Duodenal mucosa (tissue), 2 donors: ENCODE measurements around the gene TMEM158.

ENCODE experiments used
- H3K27ac ChIP-seq: one replicate; pipeline ENCODE4 v1.7.0; 2013; ENCODE audit warnings: low read depth, low read length
- H3K27me3 ChIP-seq, 2 donors: one replicate each; pipeline ENCODE4 v1.7.0; 2013; ENCODE audit warnings: low read length in 2 of 2, control low read depth in 1 of 2; ENCODE audit not compliant: insufficient read depth in 2 of 2, control insufficient read depth in 1 of 2
- H3K36me3 ChIP-seq, 2 donors: one replicate each; pipeline ENCODE4 v1.7.0; 2013; ENCODE audit warnings: low read length in 2 of 2, control low read depth in 1 of 2; ENCODE audit not compliant: insufficient read depth in 2 of 2, control insufficient read depth in 1 of 2
- H3K4me1 ChIP-seq, 2 donors: one replicate each; pipeline ENCODE4 v1.7.0; 2013; ENCODE audit warnings: low read length in 2 of 2, control low read depth in 1 of 2; ENCODE audit not compliant: insufficient read depth in 2 of 2, control insufficient read depth in 1 of 2
- H3K4me3 ChIP-seq, 2 donors: one replicate each; pipeline ENCODE4 v1.7.0; 2013; ENCODE audit warnings: low read length in 2 of 2, low read depth in 1 of 2
- H3K9ac ChIP-seq, 2 donors: one replicate each; pipeline ENCODE4 v1.7.0; 2013; ENCODE audit warnings: low read length in 2 of 2, low read depth in 1 of 2
- H3K9me3 ChIP-seq, 2 donors: one replicate each; pipeline ENCODE4 v1.7.0; 2013; ENCODE audit warnings: low read length in 2 of 2, control low read depth in 1 of 2; ENCODE audit not compliant: control insufficient read depth in 1 of 2

Gene TMEM158

GRCh38 chr3:45216021-45216609 is 10.0 kb downstream of the TMEM158 start:
- H3K36me3 ChIP-seq, result no peaks in the 10 kb centered on the region
- H3K27me3 ChIP-seq, result peaks cover 3 to 6% of the 10 kb centered on the region in 2 donors
- H3K9me3 ChIP-seq, result no peaks in the 10 kb centered on the region
- H3K4me3 ChIP-seq, result no peak overlapping the region
- no peak overlapping the region for H3K27ac ChIP-seq
- H3K4me1 ChIP-seq, result peaks cover 0 to 2% of the 10 kb centered on the region in 2 donors
- no peak overlapping the region for H3K9ac ChIP-seq

DNA sequence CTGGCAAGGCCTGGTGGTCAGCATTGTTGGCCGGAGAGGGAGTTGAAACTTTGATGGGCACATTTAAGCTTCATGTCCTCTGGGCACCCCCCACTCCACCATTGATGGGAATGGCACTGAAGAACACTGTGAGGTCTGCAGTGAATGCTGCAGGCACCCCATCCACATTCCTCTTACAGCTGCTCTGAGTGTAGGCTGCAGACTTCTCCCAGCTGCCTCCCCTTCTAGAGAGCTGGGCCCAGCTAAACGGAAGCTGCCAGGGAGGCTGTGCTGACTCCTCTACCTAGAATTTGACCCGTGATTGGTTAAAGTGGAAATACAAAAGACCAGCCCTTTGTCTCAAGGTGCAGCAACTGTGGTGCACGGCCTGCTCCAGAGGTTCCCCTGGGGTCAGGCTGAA is 10.6 kb downstream of the TMEM158 start:
- H3K9me3 ChIP-seq, result no peaks in the 10 kb centered on the region
- H3K27me3 ChIP-seq, result peaks cover 3 to 6% of the 10 kb centered on the region in 2 donors
- peaks cover 5 to 9% of the 10 kb centered on the region in 2 donors for H3K4me1 ChIP-seq
- H3K9ac ChIP-seq, result no peak overlapping the region
- H3K36me3 ChIP-seq, result no peaks in the 10 kb centered on the region
- H3K27ac ChIP-seq, result no peak overlapping the region
- H3K4me3 ChIP-seq, result no peak overlapping the region

DNA sequence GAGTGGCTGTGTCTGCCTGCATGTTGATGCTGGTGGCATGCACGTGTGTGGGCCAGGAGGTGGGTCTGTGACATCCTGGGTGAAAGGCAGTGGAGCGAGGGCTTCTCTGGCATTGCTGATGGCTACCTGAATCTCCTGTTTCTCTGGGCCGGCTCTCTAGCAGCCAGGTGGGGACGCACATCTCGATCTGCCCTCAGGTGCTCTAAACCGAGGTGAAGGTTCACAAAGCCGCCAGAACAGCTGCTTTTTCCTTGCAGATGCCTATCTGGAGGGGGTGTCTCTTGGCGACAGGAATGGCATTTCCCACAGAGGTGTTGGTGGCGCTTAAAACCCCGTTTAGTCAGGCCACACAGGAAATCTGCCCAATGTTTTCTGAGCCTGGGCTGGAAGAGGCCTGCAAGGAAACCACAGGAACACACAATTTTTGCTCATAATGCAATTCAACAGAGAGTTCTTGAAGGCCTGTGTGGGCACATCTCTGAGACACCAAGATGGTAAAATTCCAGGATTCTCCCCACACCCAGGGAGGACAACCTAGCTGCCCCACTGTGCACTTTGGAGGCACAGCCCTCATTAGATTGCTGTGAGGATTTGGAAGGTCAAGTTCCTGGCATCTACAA is 11.9 kb downstream of the TMEM158 start:
- Histone ChIP-seq H3K36me3 (no peaks in the 10 kb centered on the region), H3K4me1 (peaks cover 7 to 11% of the 10 kb centered on the region in 2 donors), H3K27ac (no peak overlapping the region), H3K9ac (no peak overlapping the region), H3K27me3 (peaks cover 0 to 6% of the 10 kb centered on the region in 2 donors), H3K9me3 (no peaks in the 10 kb centered on the region), H3K4me3 (no peak overlapping the region)

- H3K4me3 ChIP-seq, result no peak overlapping the region
- H3K27me3 ChIP-seq, result peaks cover 0 to 6% of the 10 kb centered on the region in 2 donors
- H3K4me1 ChIP-seq, result peaks cover 7 to 11% of the 10 kb centered on the region in 2 donors
- no peak overlapping the region for H3K27ac ChIP-seq
- no peaks in the 10 kb centered on the region for H3K36me3 ChIP-seq
- no peak overlapping the region for H3K9ac ChIP-seq
- H3K9me3 ChIP-seq, result no peaks in the 10 kb centered on the region
These were observed 14.0 kb downstream of the TMEM158 start for GRCh38 chr3:45212095-45212468.

DNA sequence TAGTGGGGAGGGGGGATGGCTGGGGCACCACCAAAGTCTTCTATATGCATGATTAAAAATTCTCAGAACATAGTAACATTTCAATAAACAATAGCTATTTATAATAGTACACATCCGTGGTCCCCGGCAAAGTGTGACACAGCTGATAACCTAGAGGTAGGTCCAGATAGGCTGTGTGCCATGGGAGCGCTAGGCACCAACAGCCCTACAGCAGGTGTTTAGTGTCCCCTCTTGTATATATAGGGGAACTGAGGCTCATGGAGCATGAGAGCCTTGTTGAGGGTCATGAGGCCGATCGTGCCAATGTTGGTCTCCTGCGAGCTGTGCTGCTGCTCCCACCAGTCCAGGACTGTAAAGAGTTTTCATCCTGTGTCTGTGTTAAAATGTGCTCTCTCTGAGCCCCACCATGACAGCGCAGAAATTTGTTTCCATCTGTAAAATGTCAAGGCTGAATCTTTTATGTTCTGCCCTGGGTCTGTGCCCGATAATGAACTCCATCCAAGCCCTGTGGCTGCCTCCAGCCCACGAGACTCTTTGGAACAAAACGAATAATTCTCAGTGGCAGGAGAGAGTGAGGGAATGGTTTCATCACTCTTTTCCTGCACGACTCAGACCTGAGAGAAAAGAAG is 14.5 kb downstream of the TMEM158 start:
- Histone ChIP-seq H3K27ac (no peak overlapping the region), H3K36me3 (no peaks in the 10 kb centered on the region), H3K9ac (no peak overlapping the region), H3K4me1 (peaks cover 7 to 11% of the 10 kb centered on the region in 2 donors), H3K4me3 (no peak overlapping the region), H3K9me3 (no peaks in the 10 kb centered on the region), H3K27me3 (peaks cover 0 to 6% of the 10 kb centered on the region in 2 donors)

DNA sequence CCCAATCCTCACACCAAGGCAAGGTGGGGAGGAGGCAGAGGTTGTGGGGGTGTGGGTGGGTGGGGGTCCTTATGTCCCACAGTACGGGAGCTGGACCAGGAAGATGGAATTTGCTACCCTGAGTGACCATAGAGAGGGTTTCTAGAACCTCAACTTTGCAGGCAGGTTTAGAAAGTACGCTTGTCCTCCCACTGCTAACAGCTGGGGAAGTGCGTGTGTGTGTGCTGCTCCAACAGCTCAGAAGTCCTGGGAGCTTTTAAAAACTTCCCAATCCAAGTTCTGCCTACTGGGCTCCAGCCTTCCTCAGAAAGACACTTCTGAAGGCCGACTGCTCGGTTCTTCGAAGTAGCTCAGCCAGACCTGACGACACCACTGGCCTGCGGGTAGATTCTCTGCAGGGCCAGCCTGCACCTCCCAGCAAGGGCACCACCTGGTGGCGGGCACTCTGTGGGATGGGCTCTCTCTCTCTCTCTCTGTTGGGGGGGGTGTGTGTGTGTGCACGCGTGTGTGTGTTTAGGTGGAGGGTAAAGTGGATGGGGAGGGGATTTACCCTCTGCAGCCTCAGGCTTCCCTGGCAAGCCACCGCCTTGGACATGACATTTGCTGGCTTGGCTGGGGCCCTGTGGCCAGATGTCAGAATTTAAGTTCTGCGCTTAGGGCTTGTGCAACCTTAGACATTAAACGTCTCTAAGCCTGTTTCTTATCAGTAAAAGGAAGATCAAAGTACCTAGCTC is 15.6 kb downstream of the TMEM158 start:
- no peaks in the 10 kb centered on the region for H3K9me3 ChIP-seq
- H3K27me3 ChIP-seq, result peaks cover 0 to 6% of the 10 kb centered on the region in 2 donors
- peaks cover 7 to 11% of the 10 kb centered on the region in 2 donors for H3K4me1 ChIP-seq
- no peak overlapping the region for H3K9ac ChIP-seq
- H3K4me3 ChIP-seq, result no peak overlapping the region
- no peaks in the 10 kb centered on the region for H3K36me3 ChIP-seq
- H3K27ac ChIP-seq, result no peak overlapping the region

DNA sequence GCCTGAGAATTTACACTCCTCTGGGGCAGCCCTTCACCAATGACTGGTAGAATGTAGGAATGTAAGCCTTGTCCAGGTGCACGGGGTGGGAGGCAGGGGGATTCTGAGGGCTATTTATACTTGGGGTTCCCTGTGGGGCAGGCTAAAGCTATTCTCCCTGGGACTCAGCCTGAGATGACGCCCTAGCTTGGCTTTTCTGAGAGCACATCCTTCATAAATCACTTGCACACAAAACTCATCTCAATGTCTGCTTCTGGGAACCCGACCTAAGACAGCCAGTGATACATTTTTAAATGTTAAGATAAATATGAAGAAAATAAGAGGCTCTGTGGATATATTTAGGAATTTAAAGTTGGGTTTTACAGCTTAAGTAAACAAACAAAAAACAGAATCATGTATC is 16.6 kb downstream of the TMEM158 start:
- Histone ChIP-seq H3K27ac (no peak overlapping the region), H3K9ac (no peak overlapping the region), H3K4me3 (no peak overlapping the region), H3K4me1 (peaks cover 7 to 11% of the 10 kb centered on the region in 2 donors), H3K27me3 (peaks cover 0 to 6% of the 10 kb centered on the region in 2 donors), H3K9me3 (no peaks in the 10 kb centered on the region), H3K36me3 (no peaks in the 10 kb centered on the region)

- H3K9ac ChIP-seq, result no peak overlapping the region
- H3K4me3 ChIP-seq, result no peak overlapping the region
- H3K36me3 ChIP-seq, result no peaks in the 10 kb centered on the region
- H3K4me1 ChIP-seq, result peaks cover 7 to 11% of the 10 kb centered on the region in 2 donors
- H3K9me3 ChIP-seq, result no peaks in the 10 kb centered on the region
- no peak overlapping the region for H3K27ac ChIP-seq
- peaks cover 0 to 6% of the 10 kb centered on the region in 2 donors for H3K27me3 ChIP-seq
These were observed 17.5 kb downstream of the TMEM158 start for GRCh38 chr3:45208586-45208985.

GRCh38 chr3:45207446-45207845 is 18.6 kb downstream of the TMEM158 start:
- H3K9me3 ChIP-seq, result no peaks in the 10 kb centered on the region
- H3K4me3 ChIP-seq, result no peak overlapping the region
- H3K27me3 ChIP-seq, result peaks cover 0 to 6% of the 10 kb centered on the region in 2 donors
- no peak overlapping the region for H3K9ac ChIP-seq
- peaks cover 7 to 11% of the 10 kb centered on the region in 2 donors for H3K4me1 ChIP-seq
- H3K27ac ChIP-seq, result no peak overlapping the region
- H3K36me3 ChIP-seq, result no peaks in the 10 kb centered on the region

DNA sequence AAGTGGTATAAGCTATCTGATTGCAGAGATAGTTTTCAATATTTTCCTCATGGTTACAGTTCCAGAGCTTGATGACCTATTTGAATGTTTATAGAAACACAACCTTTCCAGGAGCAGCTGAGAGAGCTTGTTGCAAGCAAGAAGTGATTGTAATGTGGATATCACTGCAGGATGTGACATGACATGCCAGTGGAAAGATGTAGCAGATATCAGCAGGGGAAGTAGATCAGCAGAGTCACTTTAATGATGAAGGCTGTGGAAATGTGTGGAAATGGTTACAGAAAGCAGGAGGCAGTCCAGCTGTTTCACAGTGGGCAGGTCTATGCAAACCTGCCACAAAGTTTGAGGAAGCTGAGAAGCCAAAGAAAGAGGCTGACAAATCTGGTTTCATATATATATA is 21.0 kb downstream of the TMEM158 start:
- no peaks in the 10 kb centered on the region for H3K27me3 ChIP-seq
- H3K9ac ChIP-seq, result no peak overlapping the region
- no peak overlapping the region for H3K4me3 ChIP-seq
- H3K36me3 ChIP-seq, result no peaks in the 10 kb centered on the region
- H3K9me3 ChIP-seq, result no peaks in the 10 kb centered on the region
- no peak overlapping the region for H3K27ac ChIP-seq
- peaks cover 0 to 1% of the 10 kb centered on the region in 2 donors for H3K4me1 ChIP-seq
